Cortex of kidney (tissue), 1 donor: Measurements from ENCODE around the gene LSM3.

Source experiments
- DNase-seq: peaks from one replicate; lab custom pipeline; 2025; lab: John Stamatoyannopoulos, UW

LSM3 gene

DNA sequence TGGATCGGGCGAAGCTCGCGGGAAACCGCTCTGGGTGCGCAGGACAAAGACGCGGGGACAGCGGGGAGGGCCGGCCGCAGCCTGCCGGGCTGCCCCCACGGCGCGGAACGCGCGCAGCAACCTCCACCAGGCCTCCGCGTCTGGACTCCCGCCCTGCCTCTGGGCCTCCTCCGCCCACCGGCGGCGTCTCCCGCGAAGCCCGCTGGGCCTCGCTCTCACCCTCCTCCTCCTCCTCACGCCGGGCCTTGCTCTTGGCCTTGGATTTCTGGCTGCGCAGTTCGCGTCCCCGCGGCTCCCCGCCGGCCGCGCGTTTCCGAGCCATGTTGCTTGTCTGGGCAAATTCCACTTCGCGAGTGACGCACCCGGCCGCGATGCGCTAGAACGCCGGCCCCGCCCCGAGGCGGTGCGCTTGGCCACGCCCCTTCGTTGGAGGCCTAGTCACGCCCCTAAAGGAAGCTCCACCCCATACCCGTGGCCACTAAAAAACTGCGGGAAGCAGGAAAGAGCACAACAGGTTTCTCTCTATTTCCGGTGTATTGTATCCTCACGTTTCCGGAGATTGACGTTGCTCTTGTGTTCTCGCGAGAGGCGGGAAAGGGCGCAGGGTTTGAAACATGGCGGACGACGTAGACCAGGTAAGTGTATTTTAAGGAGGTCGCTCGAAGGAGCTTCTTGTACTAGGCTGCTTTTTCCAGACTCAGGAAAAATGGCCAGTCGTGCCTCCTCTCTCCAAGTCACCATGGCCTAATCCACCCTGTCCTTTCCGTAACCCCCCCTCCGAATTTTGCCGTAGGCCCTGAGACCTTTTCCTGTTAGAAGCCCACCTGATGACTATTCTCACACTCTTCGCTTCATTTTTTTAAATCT is at the start of gene LSM3, which contains the start of gene XPC:
TSS of gene LSM3 (plus strand) at position 571 of the 867 bp plus-strand sequence. CDS start at position 615, 44 bp downstream.
TSS of gene XPC (minus strand) at position 355 of the 867 bp plus-strand sequence. CDS start at position 322, 33 bp downstream.
- DNase-seq = peak; percentile 37

DNA sequence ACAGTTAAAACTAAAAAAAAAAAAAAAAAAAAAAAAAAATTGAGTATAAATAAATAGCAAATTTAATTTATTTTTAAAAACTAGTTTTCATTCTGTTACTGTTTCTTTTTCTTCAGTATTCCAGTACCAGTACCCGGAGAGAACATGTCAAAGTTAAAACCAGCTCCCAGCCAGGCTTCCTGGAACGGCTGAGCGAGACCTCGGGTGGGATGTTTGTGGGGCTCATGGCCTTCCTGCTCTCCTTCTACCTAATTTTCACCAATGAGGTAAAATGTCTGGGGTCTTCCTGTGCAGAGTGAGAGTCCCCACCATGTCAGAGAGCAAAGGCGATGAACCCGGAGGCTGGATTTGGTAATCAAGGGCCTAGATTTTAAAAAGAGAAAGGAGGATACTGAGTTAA is 49.3 kb upstream of the LSM3 start:
- no peak for DNase-seq

DNA sequence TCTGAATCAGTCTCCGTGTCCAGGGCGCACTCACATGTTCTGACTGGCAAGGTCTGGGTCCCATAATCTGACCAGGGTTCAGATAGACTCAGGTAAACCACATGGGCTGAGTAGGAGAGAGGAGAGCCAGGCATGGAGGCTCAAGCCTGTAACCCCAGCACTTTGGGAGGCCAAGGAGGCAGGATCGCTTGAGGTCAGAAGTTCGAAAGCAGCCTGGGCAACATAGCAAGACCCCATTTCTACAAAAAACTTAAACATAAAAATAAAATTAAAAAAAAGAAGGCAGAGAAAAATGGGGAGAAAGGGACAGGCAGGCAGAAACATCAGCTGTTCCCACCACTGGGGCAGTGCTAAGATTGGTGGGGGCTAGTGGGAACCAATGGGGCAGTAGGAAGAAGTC is 48.4 kb upstream of the LSM3 start:
- DNase-seq = no peak

DNA sequence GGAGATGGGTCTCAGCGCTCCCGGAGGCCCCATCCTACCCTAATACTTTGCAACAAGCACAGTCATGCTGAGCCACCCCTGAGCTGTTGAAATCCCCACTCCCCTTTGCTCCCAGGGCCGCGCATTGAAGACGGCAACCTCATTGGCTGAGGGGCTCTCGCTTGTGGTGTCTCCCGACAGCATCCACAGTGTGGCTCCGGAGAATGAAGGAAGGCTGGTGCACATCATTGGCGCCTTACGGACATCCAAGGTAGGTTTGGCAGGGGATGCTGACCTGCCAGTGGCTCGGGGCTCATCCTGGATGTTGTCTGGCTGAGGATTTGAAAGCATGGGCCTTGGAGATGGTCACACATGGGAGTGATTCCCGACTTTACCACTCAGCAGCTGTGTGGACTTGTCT is 47.9 kb upstream of the LSM3 start:
- DNase-seq = no peak

DNA sequence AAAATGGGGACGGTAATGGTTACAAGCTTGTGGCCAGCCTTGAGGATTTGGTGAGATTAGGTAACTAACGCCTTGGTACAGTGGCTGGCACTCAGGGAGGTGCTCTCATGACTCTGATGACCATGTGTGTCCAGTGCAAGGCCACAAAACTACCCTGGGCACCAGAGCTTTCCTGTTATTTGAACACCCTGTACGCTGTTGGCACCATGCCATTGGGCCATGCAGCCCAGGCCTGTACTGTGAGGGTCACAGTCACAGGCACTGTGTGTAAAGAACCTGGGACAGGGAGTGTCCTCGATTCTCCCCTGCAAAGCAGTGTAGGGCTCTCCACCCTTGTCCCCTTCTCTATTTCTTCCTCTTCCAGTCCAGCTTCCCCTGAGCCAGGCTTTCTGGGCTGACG is 47.5 kb upstream of the LSM3 start:
- DNase-seq = no peak

DNA sequence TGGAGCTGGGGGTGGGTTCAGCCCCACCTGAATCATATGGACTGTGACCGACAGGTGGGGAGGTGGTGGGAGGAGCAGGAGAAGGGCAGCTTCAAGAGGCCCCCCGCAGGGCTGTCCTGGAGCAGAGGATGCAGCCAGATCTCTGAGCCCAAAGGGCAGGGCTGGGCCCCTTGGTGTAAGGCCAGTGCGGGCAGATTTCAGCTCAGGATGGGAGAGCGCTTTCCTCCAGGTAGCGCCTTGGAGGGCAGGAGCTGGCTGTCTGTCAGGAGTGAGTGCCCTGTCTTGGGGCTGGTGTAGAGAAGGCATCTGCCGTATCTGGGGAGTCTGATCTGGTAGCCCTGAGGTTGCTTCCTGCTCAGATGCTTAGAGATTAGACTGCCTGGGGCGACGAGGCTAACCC is 46.5 kb upstream of the LSM3 start:
- DNase-seq = no peak

DNA sequence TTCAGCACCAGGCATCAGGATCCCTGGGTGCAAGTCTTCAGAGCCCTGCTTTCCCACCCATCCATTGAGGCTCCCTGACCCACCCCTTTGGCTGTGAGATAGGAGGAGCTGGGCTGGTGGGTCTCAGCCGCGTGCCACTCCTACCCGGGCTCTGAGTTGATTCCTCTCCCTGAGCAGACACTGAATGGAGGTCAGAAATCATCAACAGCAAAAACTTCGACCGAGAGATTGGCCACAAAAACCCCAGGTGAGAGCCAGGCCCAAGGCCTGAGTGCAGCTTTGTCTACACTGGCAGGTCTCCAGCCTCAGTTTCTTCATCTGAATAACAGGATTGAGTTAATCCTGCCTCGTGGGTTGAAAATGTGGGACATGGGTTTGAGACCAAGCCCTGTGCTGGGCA is 45.9 kb upstream of the LSM3 start:
- no peak for DNase-seq

DNA sequence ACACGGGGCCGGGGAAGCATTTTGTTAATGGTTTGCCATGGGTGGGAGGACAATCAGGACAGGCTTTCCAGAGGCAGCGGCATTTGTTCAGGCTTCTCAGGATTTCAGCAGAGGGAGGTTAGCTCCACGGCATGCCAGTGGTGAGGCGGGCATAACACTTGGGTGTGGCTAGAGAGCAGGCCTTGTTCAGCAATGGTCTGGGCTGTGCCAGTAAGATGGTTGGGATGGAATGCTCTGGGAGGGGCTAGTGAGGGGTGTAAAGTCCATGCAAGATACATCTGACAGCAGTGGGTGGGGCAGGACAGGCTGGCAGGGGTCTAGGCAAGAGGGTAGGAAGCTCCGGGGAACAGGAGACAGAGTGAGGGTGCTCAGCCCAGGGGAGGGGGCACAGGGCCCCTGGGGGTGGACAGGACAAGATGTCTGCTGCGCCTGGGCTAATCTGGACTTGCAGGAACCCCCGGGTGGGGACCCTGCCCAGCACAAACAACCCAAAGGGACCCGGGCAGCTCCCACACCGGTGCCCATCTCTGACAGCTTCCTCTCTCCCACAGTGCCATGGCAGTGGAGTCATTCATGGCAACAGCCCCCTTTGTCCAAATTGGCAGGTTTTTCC is 45.3 kb upstream of the LSM3 start:
- no peak for DNase-seq

DNA sequence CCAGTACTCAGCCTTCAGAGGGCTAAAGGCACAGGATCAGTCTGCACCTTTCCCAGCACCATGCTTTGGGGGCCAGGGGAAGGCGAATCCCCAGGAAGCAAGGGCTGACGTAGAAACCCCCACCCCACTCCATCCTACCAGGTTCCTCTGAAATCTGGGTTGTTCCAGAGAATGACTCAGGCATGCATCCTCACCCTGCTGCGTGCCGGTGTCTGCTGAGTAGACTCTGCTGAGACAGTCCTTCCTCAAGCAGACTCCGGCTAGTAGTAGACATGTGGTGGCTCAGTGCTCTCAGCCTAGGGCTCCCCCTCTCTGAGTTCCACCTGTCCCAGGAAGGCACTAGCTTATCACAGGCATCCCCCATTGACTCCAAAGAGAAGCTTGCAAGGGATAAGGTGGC is 44.7 kb upstream of the LSM3 start:
- no peak for DNase-seq

DNA sequence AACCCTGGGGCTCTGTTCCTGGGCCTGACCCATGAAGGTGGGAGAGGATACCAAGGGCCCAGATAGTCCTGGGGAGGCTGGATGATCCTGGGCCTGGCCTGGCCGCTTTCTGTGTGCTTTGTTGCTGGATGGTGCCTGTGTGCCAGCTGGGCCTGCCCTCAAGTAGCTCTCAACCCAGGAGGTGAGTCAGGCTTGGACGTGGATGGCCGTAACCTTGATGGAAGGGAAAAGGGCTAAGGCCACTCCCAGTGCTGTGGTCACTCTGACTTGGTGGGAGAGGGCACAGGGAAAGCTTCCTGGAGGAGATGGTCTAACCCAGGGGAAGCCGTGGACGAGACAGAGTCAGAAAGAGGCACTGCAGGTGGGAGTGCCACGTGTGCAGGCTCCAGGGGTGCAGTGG is 44.3 kb upstream of the LSM3 start:
- DNase-seq = no peak

DNA sequence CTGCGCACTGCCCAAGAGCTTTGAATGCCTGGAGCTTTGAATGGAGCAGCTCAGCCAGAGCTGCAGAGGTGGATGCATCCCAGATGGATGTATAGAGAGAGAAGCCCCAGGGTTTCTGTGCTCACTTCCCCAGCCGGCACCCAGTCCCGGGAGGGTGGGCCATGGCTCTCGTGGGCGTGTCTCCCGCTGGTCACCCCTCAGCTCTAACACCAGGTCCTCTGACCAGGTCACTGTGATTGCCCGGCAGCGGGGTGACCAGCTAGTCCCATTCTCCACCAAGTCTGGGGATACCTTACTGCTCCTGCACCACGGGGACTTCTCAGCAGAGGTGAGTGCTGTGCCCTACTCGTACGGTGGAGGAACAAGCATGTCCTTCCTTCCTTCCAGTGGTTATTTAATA is 43.0 kb upstream of the LSM3 start:
- DNase-seq = no peak

DNA sequence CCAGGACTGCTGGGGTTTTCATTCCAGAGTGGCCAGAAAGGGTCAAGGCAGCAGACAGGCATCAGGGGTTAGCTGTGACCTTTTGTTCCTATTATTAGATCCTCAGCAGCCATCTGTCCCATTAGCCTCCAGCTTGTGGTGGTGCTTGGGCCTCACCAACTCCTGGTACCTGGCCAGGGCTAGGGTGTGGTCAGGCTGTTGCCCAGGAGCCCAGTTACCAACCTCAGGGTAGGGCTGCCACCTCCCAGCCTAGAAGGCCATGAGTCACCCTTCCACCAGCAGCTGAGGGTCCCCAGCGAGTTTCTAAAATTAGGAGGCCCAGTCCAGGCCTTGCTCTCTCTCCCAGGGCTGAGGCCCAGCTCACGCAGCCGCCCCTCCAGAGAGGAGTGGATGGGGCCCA is 41.6 kb upstream of the LSM3 start:
- DNase-seq = no peak

DNA sequence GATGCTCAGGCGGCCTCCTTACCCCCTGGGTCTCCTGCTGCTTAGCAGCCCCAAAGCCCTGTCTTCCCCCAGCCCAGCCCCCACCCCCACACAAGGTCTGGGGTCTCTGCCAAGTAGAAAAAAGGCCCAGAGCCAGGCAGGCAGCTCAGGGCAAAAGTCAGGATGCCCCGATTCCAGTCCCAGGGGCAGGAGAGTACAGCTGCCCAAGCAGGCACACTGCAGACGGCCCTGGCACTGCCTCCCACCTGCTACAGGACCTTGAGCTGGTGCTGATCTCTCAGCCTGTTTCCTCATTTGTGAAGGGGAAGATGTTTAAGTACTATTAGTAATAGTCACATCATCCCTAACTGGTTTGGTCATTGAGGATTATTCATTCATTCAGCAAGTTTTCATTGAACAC is 41.2 kb upstream of the LSM3 start:
- DNase-seq = no peak

DNA sequence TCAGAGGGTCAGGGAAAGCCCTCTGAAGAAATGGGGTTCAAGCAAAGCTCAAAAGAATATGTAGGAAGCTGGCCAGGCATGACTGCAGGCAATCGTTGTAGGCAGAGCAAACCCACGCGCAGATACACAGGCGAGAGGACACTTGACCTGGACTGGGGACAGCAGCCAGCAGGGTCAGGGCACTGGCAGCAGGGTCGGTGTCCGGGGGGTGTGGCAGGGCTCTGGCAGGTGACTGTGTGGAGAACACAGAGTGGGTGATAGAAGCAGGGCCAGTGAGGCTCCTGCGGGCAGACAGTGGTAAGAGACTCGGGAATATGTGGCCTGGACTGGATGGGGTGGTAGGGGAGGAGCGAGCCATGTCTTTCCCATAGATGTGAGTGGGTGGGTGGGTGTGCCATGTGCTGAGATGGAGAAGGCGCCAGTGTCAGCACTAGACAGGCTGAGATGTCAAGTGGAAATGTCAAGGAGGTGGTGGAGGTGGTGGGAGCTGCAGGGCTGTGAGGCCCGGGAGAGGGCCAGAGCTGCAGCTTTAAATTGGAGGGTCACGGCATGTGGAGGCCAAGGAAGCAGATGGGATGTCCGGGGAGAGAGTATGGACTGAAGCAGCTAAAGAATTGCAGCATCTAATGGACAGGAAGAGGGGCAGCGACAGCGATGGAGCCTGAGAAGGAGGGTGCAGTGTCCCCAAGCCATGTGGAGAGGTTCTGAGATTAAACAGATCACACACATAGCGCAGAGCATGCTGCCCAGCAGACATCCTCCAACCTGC is 40.3 kb upstream of the LSM3 start:
- no peak for DNase-seq

DNA sequence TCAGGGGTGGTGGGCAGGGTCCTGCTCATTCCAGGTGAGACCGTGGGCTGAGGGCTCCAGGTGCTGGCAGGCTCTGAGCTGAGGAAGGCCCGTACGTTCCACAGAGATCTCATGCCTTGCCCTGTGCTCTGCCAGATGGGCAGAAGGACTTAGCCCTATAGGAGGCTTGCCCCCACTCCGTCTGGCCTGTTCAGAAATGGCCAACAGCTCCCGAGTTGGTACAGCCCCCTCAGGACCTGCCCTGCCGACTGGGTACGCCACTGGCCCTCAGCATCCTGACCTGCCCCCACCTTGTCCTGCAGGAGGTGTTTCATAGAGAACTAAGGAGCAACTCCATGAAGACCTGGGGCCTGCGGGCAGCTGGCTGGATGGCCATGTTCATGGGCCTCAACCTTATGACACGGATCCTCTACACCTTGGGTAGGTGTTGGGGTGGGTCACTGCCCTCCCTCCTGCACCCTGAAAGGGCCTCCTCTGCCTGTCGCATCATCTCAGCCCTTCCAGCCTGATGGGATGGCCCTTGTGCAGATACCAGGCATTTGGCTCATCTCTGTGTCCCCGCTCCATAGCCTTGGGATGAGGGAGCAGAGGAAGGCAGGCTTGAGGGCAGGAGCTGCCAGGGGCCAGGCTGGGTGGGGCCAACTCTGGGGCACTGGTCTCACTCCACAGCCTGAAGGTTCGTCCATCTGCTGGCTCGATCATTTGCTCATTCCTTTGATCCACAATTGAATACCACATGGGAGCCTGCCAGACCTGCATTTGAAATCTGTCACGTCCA is 39.5 kb upstream of the LSM3 start:
- DNase-seq = no peak

DNA sequence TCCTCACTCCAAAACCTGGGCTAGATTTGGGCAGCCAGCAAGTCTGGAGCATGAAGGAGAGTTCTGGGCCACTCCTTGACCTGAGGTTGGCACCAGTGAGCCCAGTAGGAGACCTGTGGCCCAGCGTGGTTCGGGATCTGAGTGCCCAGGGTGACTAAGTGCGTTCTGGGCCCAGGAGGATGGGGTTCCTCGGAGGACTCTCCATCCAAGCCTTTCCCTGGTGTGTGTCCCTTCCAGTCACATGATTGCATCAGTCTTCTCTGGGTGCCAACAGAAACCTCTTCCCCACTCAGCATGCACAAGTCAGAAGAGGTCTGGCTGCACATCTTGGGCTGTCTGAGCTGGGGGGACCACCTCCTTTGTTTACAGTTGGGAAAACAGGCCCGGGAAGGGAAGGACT is 38.8 kb upstream of the LSM3 start:
- no peak for DNase-seq

DNA sequence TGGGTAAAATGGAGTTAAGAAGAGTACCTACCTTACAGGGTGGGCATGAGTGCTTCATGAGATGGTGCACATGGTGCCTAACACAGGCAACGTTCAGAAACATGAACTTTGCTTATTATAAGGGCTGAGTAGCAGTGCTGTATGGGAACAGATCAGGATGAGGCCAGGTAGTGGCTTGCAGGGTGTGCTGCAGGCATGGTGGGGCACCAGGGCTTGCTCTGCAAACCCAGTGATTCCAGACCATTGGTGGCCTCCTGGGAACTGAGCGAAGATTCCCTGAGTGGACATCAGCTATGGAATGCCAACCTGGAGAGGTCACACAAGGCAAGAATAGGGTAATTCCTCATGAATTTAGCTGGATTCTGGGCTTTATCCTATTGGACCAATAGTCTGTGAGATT is 37.9 kb upstream of the LSM3 start:
- no peak for DNase-seq

DNA sequence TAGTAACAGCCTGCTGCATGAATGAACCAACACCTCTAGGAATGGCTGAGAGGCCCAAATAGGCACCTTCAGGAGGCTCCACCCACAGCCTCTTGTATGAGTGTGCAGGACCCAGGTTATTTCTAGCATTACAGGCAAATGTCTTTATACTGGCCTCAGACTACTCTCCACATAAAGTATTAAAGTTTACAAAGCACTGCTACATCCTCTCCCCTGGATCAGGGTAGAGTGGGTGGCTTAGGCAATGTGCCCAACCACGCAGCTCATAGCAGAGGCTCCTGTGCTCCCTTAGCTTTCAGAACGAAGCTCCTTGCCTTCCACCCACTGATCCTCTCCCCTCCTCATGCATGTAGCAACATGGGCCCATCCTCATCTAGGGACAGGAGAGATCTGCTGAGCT is 37.5 kb upstream of the LSM3 start:
- no peak for DNase-seq

DNA sequence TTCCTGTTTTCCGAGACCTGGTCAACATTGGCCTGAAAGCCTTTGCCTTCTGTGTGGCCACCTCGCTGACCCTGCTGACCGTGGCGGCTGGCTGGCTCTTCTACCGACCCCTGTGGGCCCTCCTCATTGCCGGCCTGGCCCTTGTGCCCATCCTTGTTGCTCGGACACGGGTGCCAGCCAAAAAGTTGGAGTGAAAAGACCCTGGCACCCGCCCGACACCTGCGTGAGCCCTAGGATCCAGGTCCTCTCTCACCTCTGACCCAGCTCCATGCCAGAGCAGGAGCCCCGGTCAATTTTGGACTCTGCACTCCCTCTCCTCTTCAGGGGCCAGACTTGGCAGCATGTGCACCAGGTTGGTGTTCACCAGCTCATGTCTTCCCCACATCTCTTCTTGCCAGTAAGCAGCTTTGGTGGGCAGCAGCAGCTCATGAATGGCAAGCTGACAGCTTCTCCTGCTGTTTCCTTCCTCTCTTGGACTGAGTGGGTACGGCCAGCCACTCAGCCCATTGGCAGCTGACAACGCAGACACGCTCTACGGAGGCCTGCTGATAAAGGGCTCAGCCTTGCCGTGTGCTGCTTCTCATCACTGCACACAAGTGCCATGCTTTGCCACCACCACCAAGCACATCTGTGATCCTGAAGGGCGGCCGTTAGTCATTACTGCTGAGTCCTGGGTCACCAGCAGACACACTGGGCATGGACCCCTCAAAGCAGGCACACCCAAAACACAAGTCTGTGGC is 36.8 kb upstream of the LSM3 start:
- DNase-seq = no peak

DNA sequence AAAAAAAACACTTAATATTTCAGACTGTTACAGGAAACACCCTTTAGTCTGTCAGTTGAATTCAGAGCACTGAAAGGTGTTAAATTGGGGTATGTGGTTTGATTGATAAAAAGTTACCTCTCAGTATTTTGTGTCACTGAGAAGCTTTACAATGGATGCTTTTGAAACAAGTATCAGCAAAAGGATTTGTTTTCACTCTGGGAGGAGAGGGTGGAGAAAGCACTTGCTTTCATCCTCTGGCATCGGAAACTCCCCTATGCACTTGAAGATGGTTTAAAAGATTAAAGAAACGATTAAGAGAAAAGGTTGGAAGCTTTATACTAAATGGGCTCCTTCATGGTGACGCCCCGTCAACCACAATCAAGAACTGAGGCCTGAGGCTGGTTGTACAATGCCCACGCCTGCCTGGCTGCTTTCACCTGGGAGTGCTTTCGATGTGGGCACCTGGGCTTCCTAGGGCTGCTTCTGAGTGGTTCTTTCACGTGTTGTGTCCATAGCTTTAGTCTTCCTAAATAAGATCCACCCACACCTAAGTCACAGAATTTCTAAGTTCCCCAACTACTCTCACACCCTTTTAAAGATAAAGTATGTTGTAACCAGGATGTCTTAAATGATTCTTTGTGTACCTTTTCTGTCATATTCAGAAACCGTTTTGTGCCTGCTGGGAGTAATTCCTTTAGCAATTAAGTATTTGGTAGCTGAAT is 35.9 kb upstream of the LSM3 start:
- no peak for DNase-seq
